GM21447 (cell line): Measurements from ENCODE around the gene PCMTD2.

ENCODE experiments used
- ATAC-seq: cut with Tn5 transposase; IDR thresholded peaks from one replicate; pipeline ENCODE4 v1.9.1; 2021; ENCODE audit not compliant: unreplicated experiment

PCMTD2 gene

DNA sequence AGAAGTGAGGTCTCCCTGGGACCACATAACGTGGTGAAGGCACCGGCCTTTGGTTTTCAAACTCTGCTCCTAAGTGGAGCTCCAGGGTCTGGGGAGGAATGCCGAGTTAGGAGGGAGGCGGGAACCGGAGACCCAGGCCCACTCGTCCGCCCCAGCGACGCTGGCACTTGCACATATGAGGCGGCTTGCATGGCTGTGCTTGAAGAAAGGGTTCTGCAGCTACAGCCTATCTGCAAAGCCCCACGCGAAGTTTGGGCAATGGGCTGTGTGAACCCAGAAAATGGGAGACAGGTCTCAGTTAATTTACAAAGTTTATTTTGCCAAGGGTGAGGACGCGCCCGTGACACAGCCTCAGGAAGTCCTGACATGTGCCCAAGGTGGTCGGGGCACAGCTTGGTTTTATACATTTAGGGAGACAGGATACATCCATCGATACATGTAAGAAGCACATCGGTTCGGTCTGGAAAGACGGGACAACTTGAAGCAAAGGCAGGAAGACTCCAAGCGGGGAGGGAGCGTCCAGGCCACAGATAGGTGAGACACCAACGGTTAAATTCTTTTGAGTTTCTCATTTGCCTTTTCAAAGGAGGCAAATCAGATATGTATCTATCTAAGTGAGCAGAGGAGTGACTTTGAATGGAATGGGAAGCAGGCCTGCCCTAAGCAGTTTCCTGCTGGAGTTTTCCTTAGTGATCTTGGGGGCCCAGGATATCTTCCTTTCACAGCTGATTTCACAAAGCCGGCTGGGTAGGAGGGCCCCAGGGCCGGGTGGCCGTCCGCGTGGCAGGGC, 782 bp upstream of the PCMTD2 start:
- no peak for ATAC-seq

DNA sequence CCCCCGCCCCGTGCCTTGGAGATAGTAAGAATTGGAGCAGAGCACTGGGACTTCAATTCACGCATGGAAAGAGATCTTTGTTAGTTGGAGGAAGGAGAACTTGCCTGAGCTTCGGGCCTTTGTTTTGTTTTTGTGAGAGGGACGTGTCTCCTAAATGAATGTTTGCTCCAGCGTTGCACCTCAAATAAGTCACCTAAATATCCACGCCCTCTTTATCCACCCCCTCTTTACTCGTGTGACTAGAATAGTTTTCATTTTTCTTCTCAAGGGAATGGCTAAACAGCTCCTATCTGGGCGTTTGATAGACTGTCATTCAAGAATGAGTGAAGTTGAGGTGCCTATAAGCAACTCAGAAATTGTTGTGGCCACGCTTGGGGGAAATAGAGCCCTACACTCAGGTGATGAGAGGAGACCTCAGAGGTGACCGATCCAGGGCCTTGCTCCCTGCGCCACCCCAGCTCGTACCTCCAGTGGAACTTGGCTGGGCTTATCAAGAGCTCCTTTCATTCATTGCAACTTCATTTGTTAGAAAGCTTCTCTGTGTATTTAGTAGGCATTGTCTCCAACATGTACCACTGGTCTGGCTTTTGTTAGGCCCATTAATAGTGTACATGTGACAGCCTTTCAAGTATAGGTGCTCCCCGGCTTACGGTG, 861 bp downstream of the PCMTD2 start:
- no peak for ATAC-seq

DNA sequence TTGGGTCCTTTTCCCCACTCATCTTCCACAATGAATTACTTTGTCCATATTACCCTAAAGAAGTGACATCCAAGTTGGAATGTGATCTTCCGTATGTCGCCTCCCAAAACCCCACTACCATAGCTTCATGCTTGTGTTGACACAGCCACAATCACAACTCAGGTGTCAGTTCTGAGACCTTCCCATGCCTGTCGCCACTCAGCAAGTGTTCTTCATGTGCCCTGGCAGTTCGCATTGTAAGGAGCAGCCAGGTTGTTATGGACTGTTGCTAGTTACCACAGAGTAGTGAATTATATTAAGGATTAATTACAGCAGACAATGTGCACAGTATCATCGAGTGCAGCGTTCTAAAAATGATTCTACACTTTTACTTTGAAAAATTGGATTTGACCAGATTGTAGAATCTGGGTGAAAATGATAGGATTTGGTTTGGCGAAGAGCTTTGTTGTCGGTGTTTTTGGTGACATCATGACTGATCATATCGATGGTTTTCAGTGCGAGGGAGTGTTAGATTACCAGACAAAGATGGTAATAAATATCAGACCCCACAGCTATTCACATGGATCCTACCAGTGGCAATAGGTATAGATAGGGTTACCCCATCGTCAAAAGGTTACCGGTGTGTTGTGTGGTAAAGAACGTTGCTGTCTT, 1.7 kb downstream of the PCMTD2 start:
- ATAC-seq, result no peak

DNA sequence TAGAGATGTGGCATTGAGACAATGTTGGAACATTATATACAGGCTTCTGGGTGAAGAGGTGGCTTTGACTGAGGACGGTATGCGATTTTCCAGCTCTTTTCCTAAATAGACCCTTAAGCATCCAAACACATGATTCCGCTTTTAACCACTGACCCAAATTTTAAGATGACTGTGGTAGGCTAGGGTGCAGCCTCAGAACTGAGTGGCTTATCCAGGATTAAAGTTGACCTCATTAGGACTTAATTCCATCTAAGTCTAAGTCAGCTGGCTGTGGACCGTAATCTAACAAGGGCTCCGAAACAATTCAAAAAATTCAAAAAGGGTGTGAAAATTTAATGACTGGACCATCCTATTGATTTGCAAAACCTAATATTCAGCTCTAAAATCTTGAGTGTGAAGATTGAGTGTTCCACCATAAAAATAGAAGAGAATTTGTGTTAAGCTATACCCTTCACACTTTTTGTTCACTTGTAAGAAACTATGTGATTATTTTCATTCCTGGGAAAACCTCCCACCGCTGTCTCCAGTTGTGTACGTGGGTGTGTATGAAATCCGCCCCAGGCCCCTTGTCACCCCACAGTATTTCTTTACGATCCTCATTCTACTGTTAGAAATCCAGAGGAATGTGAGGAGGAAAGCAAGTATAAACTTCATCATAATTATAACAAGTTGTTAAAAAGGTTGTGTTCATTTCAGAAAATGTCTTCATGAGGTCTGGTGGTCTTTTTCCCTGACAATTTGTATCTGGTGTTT, 2.7 kb downstream of the PCMTD2 start:
- no peak for ATAC-seq

DNA sequence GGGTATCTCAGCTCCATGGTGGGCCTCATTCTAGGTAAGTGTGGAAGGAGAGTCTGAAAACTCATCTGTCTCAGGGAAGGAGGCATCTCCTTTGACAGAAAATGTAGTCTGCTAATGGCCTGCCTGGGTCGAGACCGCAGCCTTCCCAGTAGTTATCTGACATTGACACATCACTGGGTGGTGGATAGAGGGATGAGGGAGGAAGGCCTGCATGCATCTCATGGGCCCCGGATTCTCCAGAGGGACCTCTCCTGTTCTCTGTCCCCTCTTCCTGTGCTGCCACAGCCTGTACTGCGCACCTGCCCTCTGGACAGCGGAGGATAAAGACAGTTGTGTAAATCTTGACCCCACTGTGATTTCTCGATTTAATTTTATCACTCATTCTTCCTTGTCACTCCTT, 4.7 kb downstream of the PCMTD2 start:
- ATAC-seq, result no peak

DNA sequence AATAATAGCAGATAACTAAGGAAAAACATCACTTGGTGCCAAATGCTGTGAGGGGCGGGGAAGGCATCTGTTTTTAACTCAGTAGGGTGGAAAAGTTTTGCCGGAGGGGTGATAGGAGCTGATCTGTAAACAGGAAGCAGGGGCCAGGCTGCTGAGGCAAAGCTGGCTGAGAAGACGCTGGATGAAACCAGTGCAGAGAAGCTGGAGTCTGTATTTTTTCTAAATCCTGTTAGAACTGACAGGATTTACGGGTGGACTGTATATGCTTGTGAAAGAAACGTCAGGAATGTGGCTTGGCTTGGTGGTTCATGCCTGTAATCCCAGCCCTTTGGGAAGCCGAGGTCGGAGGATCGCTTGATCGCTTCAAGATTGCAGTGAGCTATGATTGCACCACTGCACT, 5.6 kb downstream of the PCMTD2 start:
- no peak for ATAC-seq

DNA sequence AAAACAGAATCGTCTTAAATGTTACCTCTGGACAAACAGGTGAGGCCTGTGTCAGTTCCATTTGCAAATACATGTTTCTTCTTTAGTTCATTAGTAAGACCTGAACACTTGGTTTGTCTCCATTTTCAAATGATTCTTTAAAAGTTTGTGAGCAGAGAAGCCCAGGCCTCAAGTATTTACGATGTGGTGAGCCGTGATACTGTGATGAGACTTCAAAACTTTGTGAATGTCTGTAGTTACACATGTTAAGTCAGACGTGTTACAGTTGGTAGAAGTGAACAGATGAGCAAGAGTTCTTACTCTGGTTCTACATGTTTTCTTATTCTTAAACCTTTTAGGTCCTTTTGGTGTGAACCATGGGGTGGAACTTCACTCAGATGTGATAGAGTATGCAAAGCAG, 8.5 kb downstream of the PCMTD2 start:
- ATAC-seq, result no peak

DNA sequence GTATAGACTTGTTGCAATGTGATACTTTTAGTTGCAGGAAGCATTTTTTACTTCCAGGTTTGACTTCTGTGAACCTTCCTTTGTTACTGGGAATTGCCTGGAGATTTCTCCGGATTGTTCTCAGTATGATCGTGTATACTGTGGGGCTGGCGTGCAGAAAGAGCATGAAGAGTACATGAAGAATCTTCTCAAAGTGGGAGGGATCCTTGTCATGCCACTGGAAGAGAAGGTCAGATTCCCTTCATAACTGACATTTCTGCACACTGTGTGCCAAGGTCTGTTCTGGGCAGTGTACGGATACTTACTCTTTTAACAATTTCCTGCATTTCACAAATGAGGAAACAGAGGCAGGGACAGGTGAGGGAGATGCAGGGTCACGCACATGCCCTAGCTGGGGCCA, 9.7 kb downstream of the PCMTD2 start:
- no peak for ATAC-seq

DNA sequence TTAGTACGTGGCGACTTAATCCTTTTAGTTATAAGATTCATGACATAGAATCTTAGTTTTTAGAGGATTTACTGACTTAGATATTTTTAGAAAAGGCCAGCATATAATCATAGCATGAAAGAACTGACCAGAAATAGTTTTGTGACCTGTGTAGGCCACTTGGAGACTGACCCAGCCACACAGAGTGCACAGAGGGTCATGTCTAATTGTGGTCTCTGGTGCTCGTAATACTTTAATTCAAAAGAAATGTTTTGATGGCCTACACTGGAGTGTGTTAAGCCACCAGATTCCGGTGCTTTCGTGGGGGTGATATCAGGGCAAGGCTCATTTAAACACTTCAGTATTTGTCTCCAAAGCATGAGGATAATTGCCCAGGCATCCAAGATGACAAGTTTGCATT, 11.4 kb downstream of the PCMTD2 start:
- ATAC-seq, result no peak

DNA sequence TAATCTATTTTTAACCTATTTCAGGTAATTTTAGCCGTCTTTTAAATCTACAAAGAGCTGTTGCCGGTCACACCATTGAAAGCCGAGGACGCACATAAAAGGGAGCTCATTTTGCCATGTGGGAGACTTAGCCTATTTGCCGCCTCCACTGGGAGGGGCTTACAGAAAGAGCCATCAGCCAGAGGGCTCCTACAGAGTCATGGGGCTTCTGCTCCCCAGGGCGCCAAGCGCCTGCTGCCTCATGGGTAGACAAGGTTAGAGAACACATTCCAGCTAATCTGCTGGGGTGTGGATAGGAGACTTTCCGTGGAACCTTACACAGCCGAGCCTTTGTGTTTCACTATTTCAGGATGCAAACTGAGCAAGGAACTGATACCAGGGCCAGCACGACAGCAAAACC, 12.6 kb downstream of the PCMTD2 start:
- ATAC-seq, result no peak

DNA sequence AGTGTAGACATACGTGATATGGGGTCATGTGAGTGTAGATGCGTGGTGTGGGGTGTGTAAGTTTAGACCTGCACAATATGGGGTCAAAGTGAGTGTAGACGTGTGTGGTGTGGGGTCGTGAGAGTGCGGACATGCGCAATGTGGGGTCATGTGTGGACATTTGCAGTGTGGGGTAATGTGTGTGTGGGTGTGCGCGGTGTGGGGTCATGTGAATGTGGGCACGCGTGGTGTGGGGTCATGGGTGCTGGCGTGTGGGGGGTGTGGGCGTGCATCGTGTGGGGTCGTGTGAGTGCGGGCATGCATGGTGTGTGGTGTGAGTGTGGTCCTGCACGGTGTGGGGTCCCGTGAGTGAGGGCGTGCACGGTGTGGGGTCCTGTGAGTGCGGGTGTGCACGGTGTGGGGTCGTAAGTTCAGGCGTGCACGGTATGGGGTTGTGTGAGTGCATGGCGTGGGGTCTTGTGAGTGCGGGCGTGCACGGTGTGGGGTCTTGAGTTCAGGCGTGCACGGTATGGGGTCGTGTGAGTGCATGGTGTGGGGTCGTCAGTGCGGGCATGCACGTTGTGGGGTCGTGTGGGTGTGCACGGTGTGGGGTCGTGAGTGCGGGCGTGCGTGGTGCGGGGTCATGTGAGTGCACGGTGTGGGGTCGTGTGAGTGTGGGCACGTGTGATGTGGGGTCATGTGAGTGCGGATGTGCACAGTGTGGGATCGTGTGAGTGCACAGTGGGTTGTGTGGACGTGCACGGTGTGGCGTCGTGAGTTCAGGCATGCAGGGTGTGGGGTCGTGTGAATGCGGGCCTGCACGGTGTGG, 14.3 kb downstream of the PCMTD2 start:
- ATAC-seq, result no peak

DNA sequence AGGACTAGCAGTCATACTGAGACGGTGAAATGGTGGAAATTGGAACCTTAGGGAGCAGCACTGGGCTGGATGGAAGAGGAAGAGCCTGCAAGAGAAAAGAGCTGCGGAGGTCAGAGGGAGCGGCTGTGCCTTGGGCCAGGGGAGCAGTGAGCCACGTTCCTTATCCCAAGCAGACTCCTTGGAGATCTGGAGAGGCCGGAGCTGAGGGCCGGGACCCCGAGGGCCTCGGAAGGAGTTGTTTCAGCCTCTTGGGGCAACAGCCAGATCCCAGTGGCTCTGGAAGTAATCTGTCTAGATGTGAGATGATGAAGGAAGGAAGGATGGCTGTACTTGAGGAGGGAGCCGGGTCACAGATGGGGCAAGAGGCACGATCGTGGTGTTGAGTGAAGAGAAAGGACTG, 16.1 kb downstream of the PCMTD2 start:
- no peak for ATAC-seq

DNA sequence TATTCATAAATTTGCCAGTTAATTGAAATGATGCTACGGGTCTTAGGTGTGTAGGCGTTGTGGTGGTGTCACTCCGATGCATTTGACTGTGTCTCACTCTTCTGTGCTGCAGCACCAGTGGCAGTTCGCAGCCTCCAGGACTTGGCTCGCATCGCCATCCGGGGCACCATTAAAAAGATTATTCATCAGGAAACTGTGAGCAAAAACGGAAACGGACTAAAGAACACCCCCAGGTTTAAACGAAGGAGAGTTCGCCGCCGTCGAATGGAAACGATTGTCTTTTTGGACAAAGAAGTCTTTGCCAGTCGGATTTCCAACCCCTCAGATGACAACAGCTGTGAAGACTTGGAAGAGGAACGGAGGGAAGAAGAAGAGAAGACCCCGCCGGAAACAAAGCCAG, 17.6 kb downstream of the PCMTD2 start:
- ATAC-seq, result no peak

DNA sequence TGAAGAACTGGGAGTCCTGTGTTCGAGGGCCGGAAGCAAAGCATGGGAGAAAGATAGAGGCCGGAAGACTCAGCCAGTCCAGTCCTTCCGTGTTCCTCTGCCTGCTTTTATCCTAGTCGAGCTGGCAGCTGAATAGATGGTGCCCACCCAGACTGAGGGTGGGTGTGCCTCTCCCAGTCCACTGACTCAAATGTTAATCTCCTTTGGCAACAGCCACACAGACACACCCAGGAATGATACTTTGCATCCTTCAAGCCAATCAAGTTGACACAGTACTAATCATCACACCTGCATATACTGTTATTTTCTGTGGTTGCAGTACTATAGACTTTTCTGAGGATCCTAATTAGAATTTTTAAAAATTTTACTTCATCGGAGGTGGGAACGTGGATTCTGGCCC, 21.3 kb downstream of the PCMTD2 start:
- no peak for ATAC-seq

DNA sequence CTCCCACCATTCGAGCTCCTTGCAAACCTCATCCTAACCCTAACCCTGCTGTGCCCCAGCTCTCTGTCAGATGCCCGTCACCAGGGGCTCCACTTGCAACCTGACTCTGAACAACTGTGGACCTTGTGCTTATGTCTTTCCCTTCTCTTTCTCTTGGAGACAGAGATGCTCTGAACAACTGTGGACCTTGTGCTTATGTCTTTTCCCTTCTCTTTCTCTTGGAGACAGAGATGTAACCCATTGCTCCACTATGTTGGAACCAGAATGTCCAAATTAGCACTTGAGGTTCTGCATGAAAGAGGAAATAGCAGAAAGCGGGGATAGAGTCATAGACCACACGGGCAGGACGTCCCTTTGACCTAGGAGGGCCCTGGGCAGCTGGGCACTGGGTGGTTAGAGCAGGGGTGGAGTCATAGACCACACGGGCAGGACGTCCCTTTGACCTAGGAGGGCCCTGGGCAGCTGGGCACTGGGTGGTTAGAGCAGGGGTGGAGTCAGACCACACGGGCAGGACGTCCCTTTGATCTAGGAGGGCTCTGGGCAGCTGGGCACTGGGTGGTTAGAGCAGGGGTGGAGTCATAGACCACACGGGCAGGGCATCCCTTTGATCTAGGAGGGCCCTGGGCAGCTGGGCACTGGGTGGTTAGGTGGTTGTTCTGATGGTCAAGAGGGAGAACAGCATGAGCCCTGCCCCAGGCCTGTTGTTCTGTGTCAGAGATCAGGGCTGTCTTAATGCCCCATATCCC, 22.2 kb downstream of the PCMTD2 start:
- ATAC-seq, result no peak

DNA sequence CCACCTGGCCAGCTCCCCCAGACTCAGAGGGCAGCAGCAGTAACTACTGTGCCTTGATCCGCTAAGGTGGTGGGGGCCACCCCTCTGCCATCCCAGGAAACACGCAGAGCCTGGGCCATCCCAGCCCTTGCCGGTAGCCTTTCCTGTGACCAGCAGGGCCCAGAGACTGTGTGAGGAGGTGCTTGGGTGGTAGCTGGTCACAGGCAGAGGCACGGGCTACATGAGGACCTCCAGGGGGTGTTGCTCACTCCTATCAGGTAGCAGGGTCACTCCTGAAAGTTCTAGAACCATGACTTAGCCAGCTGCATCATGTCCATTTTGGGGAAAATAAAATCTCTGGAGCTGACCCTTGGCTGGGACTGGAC, 22.8 kb downstream of the PCMTD2 start:
- no peak for ATAC-seq

DNA sequence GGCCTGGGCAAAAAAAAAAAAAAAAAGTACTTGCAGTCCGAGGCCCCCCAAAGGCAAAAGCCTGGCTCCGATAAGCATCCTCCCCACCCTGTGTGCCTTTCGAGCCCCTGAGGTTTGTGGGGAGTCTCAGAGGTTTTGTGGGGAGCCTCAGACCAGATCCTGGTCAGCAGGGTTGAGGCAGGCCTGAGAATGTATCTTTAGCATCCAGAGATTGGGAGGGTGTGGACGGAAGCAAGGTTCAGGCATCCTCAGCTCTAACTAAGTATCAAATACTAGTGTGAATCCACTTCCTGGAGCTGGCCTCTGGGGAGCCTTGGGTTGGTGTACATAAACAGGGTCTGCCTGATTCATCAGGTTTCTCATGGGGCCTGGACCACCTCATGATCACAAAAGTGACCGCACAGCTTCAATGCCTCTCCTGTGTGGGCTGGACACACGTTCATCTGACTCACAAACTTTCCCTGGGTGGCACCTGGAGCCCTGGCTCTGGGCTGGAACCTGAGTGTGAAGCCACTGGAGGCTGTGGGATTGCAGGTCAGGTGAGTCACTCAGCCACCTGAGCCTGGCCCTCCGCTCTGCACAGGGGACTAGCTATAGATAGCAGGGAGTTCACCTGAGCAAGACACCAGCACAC, 24.4 kb downstream of the PCMTD2 start:
- no peak for ATAC-seq

DNA sequence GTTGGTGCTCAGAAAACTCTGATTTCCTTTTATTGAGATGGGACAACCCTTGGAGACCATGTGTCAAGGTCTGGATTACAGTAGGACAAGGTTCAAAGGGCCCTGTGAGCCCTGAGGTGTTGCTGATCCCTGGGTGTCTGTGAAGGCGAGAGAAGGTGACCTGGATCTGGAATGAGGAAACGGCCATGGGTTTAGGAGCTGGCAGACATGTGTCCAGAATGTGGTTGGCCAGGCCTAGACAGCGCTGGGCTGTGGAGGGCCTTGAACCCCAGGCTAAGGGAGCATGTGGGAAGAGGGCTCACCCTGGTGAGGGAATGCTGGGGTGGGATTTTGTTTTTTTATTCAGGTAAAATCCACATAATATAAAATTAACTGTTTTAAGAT, 24.9 kb downstream of the PCMTD2 start:
- no peak for ATAC-seq

DNA sequence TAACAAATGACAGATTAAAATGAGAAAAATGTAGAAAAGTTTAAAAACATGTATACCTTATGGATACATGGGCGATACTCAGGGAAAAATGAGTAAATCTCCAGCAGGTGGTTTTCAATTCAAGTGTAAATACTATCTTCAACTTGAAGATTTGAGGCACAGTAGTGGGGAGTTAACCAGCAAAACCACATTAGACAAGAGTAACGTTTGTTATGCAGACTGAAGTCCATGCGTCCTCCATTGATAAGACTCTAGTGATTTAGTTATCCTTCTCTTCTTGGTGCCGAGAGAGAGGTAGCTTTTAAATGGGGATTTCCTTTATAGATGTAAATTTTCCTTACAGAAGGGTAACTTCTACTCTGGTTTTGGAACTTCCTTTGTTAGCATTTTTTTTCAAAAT, 28.1 kb downstream of the PCMTD2 start:
- no peak for ATAC-seq
